Liver (tissue), 9 donors: ENCODE data around the gene ANTXR2. TPM values are rescaled to one million over a fixed set of nuclear protein-coding genes. Genes with fewer than 3 reads are reported as not detected.

ENCODE experiments used
- DNase-seq: peaks from one replicate; pipeline ENCODE4 v3.0.0-alpha.2; 2017; ENCODE audit warnings: low spot score
- H3K27ac ChIP-seq, 2 donors: one replicate each; pipeline ENCODE4 v1.7.0; 2013; ENCODE audit warnings: inconsistent platforms in 2 of 2, low read length in 2 of 2, control low read depth in 1 of 2, low read depth in 1 of 2, mild to moderate bottlenecking in 1 of 2
- H3K27me3 ChIP-seq, 4 donors: one replicate each; pipeline versions ENCODE4 v1.6.1 to v1.7.0; 2013; ENCODE audit warnings: low read length in 3 of 4, inconsistent platforms in 1 of 4, mild to moderate bottlenecking in 1 of 4, moderate library complexity in 1 of 4; ENCODE audit not compliant: control insufficient read depth in 4 of 4, insufficient read depth in 4 of 4
- H3K36me3 ChIP-seq, 4 donors: one replicate each; pipeline versions ENCODE4 v1.6.1 to v1.7.0; 2013; ENCODE audit warnings: low read length in 3 of 4, mild to moderate bottlenecking in 3 of 4, low read depth in 1 of 4, moderate library complexity in 1 of 4; ENCODE audit not compliant: control insufficient read depth in 4 of 4, insufficient read depth in 3 of 4
- H3K4me1 ChIP-seq, 4 donors: one replicate each; pipeline versions ENCODE4 v1.6.1 to v1.7.0; 2013; ENCODE audit warnings: low read length in 3 of 4, mild to moderate bottlenecking in 3 of 4, moderate library complexity in 1 of 4; ENCODE audit not compliant: control insufficient read depth in 4 of 4, insufficient read depth in 4 of 4
- H3K4me3 ChIP-seq, 3 donors: one replicate each; pipeline versions ENCODE4 v1.6.1 to v1.7.0; 2013; ENCODE audit warnings: low read length in 3 of 3, control low read depth in 1 of 3, low read depth in 1 of 3, mild to moderate bottlenecking in 1 of 3
- H3K9ac ChIP-seq, 2 donors: one replicate each; pipeline ENCODE4 v1.7.0; 2013; ENCODE audit warnings: low read length in 2 of 2, mild to moderate bottlenecking in 2 of 2, moderate library complexity in 2 of 2, control low read depth in 1 of 2, low read depth in 1 of 2
- H3K9me3 ChIP-seq, 4 donors: one replicate each; pipeline versions ENCODE4 v1.6.1 to v1.7.0; 2013; ENCODE audit warnings: low read length in 3 of 4; ENCODE audit not compliant: control insufficient read depth in 4 of 4
- EGR1 ChIP-seq, 2 donors: IDR thresholded peaks; 2 replicates each; pipeline ENCODE4 v1.6.1; 2016 to 2018; ENCODE audit warnings: antibody characterized with exemption in 2 of 2, low read depth in 2 of 2
- FOXA1 ChIP-seq: IDR thresholded peaks from 2 replicates; pipeline ENCODE4 v1.6.1; 2016; ENCODE audit warnings: antibody characterized with exemption
- FOXA2 ChIP-seq: IDR thresholded peaks from 2 replicates; pipeline ENCODE4 v1.6.1; 2016; ENCODE audit warnings: antibody characterized with exemption
- HNF4G ChIP-seq: IDR thresholded peaks from 2 replicates; pipeline ENCODE4 v1.6.1; 2016; ENCODE audit warnings: antibody characterized with exemption
- JUND ChIP-seq, 2 donors: IDR thresholded peaks; 2 replicates each; pipeline ENCODE4 v1.6.1; 2016; ENCODE audit warnings: antibody characterized with exemption in 2 of 2
- NR2F2 ChIP-seq: IDR thresholded peaks from 2 replicates; pipeline ENCODE4 v1.6.1; 2016; ENCODE audit warnings: antibody characterized with exemption
- RAD21 ChIP-seq, 2 donors: IDR thresholded peaks; 2 replicates each; pipeline ENCODE4 v1.6.1; 2016; ENCODE audit warnings: antibody characterized with exemption in 2 of 2, mild to moderate bottlenecking in 2 of 2
- RXRA ChIP-seq, 2 donors: IDR thresholded peaks; 2 replicates each; pipeline ENCODE4 v1.6.1; 2017 to 2018; ENCODE audit warnings: antibody characterized with exemption in 2 of 2, mild to moderate bottlenecking in 1 of 2
- SP1 ChIP-seq: IDR thresholded peaks from 2 replicates; pipeline ENCODE4 v1.6.1; 2018; ENCODE audit warnings: antibody characterized with exemption, mild to moderate bottlenecking
- TAF1 ChIP-seq: conservative IDR thresholded peaks from 2 replicates; pipeline ENCODE4 v1.6.1; 2016; ENCODE audit warnings: antibody characterized with exemption, mild to moderate bottlenecking
- YY1 ChIP-seq: IDR thresholded peaks from 2 replicates; pipeline ENCODE4 v1.6.1; 2016; ENCODE audit warnings: antibody characterized with exemption, mild to moderate bottlenecking
- whole genome bisulfite sequencing: extraction: QIAGEN DNeasy Blood & Tissue Kit; methylation state at CpG from one replicate; pipeline ENCODE4 v1.1.7; 2013; 5-methylcytosine and 5-hydroxymethylcytosine counted together
- polyA plus RNA-seq, 2 donors: library from polyadenylated mRNA; stranded (reverse) in 1 of 2; unstranded in 1 of 2; fragments of 200-250 nt in 1 of 2; fragments of >200 nt in 1 of 2; fragmentation: Nextera tagmentation in 1 of 2; extraction: Ambion mirVana in 1 of 2; gene quantifications; one replicate each; pipeline versions ENCODE4 v1.2.1 to v1.2.3, GENCODE V29; 2013 to 2015
- total RNA-seq, 2 donors: library from RNA; depleted of rRNA; stranded (reverse); fragments of >200 nt; gene quantifications; one replicate each; pipeline ENCODE4 v1.2.3, GENCODE V29; 2014
- TF ChIP-seq, protein P1 (sequence below): IDR thresholded peaks from 2 replicates; pipeline ENCODE4 v1.6.1; 2016; ENCODE audit warnings: antibody characterized with exemption
- TF ChIP-seq, protein P2 (sequence below): IDR thresholded peaks from 2 replicates; pipeline ENCODE4 v1.6.1; 2016; ENCODE audit warnings: antibody characterized with exemption
- TF ChIP-seq, protein P3 (sequence below): IDR thresholded peaks from 2 replicates; pipeline ENCODE4 v1.6.1; 2016; ENCODE audit warnings: antibody characterized with exemption, mild to moderate bottlenecking
- TF ChIP-seq, protein P4 (sequence below): IDR thresholded peaks from 2 replicates; pipeline ENCODE4 v1.6.1; 2016; ENCODE audit warnings: antibody characterized with exemption
- TF ChIP-seq, protein P5 (sequence below): fragments of 150-350 bp; IDR thresholded peaks from 2 replicates; pipeline ENCODE4 v1.5.1; 2017; ENCODE audit warnings: improper control_type of control experiment, low read depth, low read length; ENCODE audit not compliant: missing input control
- donor health status: healthy.
- donor health status: healthy.
- donor health status: healthy.
- donor health status: healthy.
- donor health status: healthy.

ANTXR2 gene
- total and polyA plus RNA-seq, 4 donors: 16.1 to 30.5 (median 21.3) TPM

DNA sequence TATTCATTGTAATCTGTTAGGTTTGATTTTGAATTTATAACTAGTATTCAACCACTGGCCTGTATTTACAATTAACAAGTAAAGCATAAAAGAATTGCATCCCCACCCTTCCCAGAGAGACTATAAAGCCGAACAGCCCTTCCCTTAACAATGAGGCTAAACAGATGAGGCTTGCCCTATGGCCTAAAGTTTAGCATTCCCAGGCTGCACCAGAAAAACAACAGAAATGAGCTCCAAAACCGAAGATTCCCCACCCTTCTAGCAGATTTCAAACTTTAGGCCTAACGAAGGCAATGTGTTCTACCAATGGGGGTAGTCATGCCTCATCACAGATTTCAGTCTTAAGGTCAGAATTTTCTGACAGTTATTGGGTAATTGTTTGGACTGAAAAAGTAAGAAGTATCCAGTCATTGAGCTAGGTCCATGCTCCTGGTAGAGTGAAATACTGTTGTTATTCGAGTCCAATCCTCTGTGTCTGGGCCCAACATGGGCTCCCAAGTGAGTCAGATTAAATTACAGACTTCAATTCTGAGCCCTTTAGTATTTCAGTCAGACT is 197.6 kb downstream of the ANTXR2 start:
- no peaks in the 10 kb centered on the region for H3K4me1 ChIP-seq
- no peaks in the 10 kb centered on the region for H3K9me3 ChIP-seq
- no peak overlapping the region for H3K27ac ChIP-seq
- no peaks in the 10 kb centered on the region for H3K27me3 ChIP-seq
- WGBS: 80% methylated on average over 4 of the region's 4 CpGs
- H3K9ac ChIP-seq: no peak overlapping the region
- TF ChIP-seq, protein P1, sequence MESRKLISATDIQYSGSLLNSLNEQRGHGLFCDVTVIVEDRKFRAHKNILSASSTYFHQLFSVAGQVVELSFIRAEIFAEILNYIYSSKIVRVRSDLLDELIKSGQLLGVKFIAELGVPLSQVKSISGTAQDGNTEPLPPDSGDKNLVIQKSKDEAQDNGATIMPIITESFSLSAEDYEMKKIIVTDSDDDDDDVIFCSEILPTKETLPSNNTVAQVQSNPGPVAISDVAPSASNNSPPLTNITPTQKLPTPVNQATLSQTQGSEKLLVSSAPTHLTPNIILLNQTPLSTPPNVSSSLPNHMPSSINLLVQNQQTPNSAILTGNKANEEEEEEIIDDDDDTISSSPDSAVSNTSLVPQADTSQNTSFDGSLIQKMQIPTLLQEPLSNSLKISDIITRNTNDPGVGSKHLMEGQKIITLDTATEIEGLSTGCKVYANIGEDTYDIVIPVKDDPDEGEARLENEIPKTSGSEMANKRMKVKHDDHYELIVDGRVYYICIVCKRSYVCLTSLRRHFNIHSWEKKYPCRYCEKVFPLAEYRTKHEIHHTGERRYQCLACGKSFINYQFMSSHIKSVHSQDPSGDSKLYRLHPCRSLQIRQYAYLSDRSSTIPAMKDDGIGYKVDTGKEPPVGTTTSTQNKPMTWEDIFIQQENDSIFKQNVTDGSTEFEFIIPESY: no peak
- TF ChIP-seq, protein P2, sequence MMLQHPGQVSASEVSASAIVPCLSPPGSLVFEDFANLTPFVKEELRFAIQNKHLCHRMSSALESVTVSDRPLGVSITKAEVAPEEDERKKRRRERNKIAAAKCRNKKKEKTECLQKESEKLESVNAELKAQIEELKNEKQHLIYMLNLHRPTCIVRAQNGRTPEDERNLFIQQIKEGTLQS: no peak
- TF ChIP-seq NR2F2 (no peak), RAD21 (IDR thresholded peaks at IDR 0.05) (no peak), FOXA2 (no peak), YY1 (no peak), FOXA1 (no peak), RXRA (IDR thresholded peaks at IDR 0.05) (no peak), EGR1 (IDR thresholded peaks at IDR 0.05; ENCODE audit: low read depth in 2 of 2) (no peak), HNF4G (no peak), TAF1 (no peak)
- TF ChIP-seq, protein P3, sequence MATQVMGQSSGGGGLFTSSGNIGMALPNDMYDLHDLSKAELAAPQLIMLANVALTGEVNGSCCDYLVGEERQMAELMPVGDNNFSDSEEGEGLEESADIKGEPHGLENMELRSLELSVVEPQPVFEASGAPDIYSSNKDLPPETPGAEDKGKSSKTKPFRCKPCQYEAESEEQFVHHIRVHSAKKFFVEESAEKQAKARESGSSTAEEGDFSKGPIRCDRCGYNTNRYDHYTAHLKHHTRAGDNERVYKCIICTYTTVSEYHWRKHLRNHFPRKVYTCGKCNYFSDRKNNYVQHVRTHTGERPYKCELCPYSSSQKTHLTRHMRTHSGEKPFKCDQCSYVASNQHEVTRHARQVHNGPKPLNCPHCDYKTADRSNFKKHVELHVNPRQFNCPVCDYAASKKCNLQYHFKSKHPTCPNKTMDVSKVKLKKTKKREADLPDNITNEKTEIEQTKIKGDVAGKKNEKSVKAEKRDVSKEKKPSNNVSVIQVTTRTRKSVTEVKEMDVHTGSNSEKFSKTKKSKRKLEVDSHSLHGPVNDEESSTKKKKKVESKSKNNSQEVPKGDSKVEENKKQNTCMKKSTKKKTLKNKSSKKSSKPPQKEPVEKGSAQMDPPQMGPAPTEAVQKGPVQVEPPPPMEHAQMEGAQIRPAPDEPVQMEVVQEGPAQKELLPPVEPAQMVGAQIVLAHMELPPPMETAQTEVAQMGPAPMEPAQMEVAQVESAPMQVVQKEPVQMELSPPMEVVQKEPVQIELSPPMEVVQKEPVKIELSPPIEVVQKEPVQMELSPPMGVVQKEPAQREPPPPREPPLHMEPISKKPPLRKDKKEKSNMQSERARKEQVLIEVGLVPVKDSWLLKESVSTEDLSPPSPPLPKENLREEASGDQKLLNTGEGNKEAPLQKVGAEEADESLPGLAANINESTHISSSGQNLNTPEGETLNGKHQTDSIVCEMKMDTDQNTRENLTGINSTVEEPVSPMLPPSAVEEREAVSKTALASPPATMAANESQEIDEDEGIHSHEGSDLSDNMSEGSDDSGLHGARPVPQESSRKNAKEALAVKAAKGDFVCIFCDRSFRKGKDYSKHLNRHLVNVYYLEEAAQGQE: no peak
- TF ChIP-seq, protein P4, sequence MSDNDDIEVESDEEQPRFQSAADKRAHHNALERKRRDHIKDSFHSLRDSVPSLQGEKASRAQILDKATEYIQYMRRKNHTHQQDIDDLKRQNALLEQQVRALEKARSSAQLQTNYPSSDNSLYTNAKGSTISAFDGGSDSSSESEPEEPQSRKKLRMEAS: no peak
- TF ChIP-seq, protein P5, sequence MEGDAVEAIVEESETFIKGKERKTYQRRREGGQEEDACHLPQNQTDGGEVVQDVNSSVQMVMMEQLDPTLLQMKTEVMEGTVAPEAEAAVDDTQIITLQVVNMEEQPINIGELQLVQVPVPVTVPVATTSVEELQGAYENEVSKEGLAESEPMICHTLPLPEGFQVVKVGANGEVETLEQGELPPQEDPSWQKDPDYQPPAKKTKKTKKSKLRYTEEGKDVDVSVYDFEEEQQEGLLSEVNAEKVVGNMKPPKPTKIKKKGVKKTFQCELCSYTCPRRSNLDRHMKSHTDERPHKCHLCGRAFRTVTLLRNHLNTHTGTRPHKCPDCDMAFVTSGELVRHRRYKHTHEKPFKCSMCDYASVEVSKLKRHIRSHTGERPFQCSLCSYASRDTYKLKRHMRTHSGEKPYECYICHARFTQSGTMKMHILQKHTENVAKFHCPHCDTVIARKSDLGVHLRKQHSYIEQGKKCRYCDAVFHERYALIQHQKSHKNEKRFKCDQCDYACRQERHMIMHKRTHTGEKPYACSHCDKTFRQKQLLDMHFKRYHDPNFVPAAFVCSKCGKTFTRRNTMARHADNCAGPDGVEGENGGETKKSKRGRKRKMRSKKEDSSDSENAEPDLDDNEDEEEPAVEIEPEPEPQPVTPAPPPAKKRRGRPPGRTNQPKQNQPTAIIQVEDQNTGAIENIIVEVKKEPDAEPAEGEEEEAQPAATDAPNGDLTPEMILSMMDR: no peak
- no peak for DNase-seq
- H3K4me3 ChIP-seq: no peak overlapping the region
- H3K36me3 ChIP-seq: no peaks in the 10 kb centered on the region

DNA sequence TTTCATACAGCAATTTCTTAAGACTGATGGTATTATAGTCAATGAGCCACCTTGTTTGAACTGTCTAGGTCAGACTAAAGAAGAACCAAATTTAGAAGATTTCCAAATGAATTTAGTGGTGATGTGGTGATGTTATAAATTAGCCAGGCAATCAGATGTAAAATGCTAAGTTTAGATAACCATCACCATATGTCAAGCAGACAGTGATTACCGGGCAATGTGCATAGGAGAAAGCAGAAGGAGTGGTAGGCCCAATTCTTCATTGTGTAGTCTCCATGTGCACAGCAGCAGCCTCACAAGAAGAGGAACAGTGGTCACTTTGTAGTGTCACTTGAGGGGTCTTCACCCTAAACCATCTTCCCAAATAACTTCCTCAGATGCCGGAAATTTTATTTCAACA is 198.8 kb downstream of the ANTXR2 start:
- H3K9me3 ChIP-seq: no peaks in the 10 kb centered on the region
- no peaks in the 10 kb centered on the region for H3K36me3 ChIP-seq
- H3K4me3 ChIP-seq: no peak overlapping the region
- H3K27ac ChIP-seq: no peak overlapping the region
- H3K9ac ChIP-seq: no peak overlapping the region
- no peaks in the 10 kb centered on the region for H3K27me3 ChIP-seq
- no peaks in the 10 kb centered on the region for H3K4me1 ChIP-seq
- 71% methylated on average over 2 of the region's 2 CpGs for WGBS
- DNase-seq: no peak
- no peak for TF ChIP-seq NR2F2
- TF ChIP-seq SP1: no peak
- TF ChIP-seq, protein P5: no peak
- TF ChIP-seq FOXA2: no peak
- TF ChIP-seq, protein P3: no peak
- no peak for TF ChIP-seq JUND (IDR thresholded peaks at IDR 0.05)
